Sigmoid colon (tissue), 4 donors: ENCODE measurements around the gene MOK.

ENCODE experiments used
- POLR2A ChIP-seq, 2 donors: fragments of 450-650 bp; IDR thresholded peaks; one replicate each; pipeline ENCODE4 v1.6.1; 2016; ENCODE audit warnings: antibody characterized with exemption in 2 of 2, mild to moderate bottlenecking in 2 of 2, moderate library complexity in 2 of 2
- POLR2AphosphoS5 ChIP-seq, 4 donors: sonication (generic); formaldehyde crosslinking; IDR thresholded peaks; one replicate each; pipeline ENCODE4 v1.6.1; 2017; ENCODE audit warnings: antibody characterized with exemption in 4 of 4
- TF ChIP-seq, protein P1 (sequence below), 4 experiments: fragments of 450-650 bp in 3 of 4; fragments of 200-600 bp in 1 of 4; IDR thresholded peaks; one replicate each; pipeline ENCODE4 v1.5.1; 2016 to 2019; ENCODE audit warnings: antibody characterized with exemption in 4 of 4, mild to moderate bottlenecking in 3 of 4, moderate library complexity in 2 of 4

DNA sequence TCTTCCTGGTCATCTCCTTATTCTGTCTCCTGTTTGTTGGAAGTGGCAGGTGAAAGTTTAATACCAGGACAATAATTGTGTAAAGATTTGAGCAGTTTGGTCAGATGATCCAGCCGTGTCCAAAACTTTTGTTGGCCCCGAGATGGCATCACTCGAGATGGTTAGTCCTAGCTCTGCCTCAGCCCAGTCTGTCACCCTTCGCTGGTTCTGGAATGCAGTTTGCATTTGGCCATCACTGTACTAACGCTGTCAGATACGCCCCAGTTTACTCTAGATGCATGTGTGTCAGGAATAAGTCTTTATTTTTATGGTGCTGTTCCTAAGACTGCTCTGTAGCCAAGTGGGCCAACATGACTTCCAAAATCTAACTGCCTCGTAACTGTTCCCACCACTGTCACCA lies 79.6 kb downstream of the MOK start:
- TF ChIP-seq POLR2AphosphoS5 (IDR thresholded peaks at IDR 0.05) (no peak), POLR2A (IDR thresholded peaks at IDR 0.05) (no peak)
- TF ChIP-seq, protein P1, sequence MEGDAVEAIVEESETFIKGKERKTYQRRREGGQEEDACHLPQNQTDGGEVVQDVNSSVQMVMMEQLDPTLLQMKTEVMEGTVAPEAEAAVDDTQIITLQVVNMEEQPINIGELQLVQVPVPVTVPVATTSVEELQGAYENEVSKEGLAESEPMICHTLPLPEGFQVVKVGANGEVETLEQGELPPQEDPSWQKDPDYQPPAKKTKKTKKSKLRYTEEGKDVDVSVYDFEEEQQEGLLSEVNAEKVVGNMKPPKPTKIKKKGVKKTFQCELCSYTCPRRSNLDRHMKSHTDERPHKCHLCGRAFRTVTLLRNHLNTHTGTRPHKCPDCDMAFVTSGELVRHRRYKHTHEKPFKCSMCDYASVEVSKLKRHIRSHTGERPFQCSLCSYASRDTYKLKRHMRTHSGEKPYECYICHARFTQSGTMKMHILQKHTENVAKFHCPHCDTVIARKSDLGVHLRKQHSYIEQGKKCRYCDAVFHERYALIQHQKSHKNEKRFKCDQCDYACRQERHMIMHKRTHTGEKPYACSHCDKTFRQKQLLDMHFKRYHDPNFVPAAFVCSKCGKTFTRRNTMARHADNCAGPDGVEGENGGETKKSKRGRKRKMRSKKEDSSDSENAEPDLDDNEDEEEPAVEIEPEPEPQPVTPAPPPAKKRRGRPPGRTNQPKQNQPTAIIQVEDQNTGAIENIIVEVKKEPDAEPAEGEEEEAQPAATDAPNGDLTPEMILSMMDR (IDR thresholded peaks at IDR 0.05), result no peak
